Endothelial cell of umbilical vein (primary cell): ENCODE measurements around the gene CAMTA1. TPM values are rescaled to one million over a fixed set of nuclear protein-coding genes. Genes with fewer than 3 reads are reported as not detected.

Source experiments
- BruUV-seq: library from RNA; stranded (reverse); fragments of 400-500 nt; replicated peaks from 2 replicates; lab custom pipeline; 2021; lab: Mats Ljungman, UMichigan
- CTCF ChIA-PET: fragments of 300-600, 350-600 bp; sonication (Branson Sonifier 250); formaldehyde crosslinking; loops from one replicate; lab custom pipeline; 2021; ENCODE audit warnings: antibody characterized with exemption, inconsistent platforms; lab: Charles Lee
- POLR2A ChIA-PET: fragments of 300-600, 350-600 bp; sonication (Branson Sonifier 250); formaldehyde crosslinking; loops from one replicate; lab custom pipeline; 2021; ENCODE audit warnings: antibody characterized with exemption, inconsistent platforms; lab: Charles Lee
- DNase-seq: peaks from one replicate; pipeline ENCODE4 v3.0.0-alpha.2; 2011; ENCODE audit warnings: low read depth, low spot score
- FAIRE-seq: peaks from 2 replicates; lab custom pipeline; 2011; peaks lifted over from hg19 to GRCh38; lab: Jason Lieb, UNC
- H2AFZ ChIP-seq: 2 replicates; pipeline ENCODE4 v1.6.0; 2012; ENCODE audit warnings: low read depth, low read length, control low read depth, inconsistent platforms
- H3K27ac ChIP-seq: 2 replicates; pipeline ENCODE4 v1.5.1; 2011; ENCODE audit warnings: low read depth, mild to moderate bottlenecking, control low read depth, low read length, moderate library complexity; ENCODE audit not compliant: insufficient read depth
- H3K27me3 ChIP-seq, 2 experiments: 2 replicates each; pipeline versions ENCODE4 v1.6.0 to v1.6.1; 2011; ENCODE audit warnings: low read length in 2 of 2, mixed read lengths in 1 of 2; ENCODE audit not compliant: control insufficient read depth in 2 of 2, insufficient read depth in 2 of 2
- H3K36me3 ChIP-seq, 2 experiments: 2 replicates in 1 of 2; 3 replicates in 1 of 2; pipeline ENCODE4 v1.5.1; 2011; ENCODE audit warnings: low read length in 2 of 2, mild to moderate bottlenecking in 1 of 2, moderate library complexity in 1 of 2; ENCODE audit not compliant: control insufficient read depth in 2 of 2, insufficient read depth in 2 of 2; ENCODE audit errors: extremely low read depth in 1 of 2
- H3K4me1 ChIP-seq: 3 replicates; pipeline ENCODE4 v1.5.1; 2011; ENCODE audit warnings: mild to moderate bottlenecking, low read length; ENCODE audit not compliant: control insufficient read depth, insufficient read depth; ENCODE audit errors: extremely low read depth
- H3K4me2 ChIP-seq: 2 replicates; pipeline ENCODE4 v1.6.1; 2011; ENCODE audit warnings: low read length, control low read depth, mixed read lengths; ENCODE audit not compliant: insufficient read depth
- H3K4me3 ChIP-seq, 3 experiments: fragments of 200-600 bp in 1 of 3; sonication (generic), shearing (Covaris generic) in 1 of 3; replicated peaks in 1 of 3; 2 replicates each; pipeline ENCODE4 v1.5.1; 2011 to 2016; ENCODE audit warnings: control low read depth in 3 of 3, low read length in 3 of 3, mild to moderate bottlenecking in 2 of 3, inconsistent platforms in 1 of 3, low read depth in 1 of 3, moderate library complexity in 1 of 3; ENCODE audit not compliant: insufficient read depth in 1 of 3
- H3K79me2 ChIP-seq: 2 replicates; pipeline ENCODE4 v1.6.0; 2012; ENCODE audit warnings: low read length, inconsistent platforms; ENCODE audit not compliant: control insufficient read depth, insufficient read depth
- H3K9ac ChIP-seq: replicated peaks from 2 replicates; pipeline ENCODE3; 2011; ENCODE audit warnings: low read length, control low read depth; ENCODE audit not compliant: insufficient read depth; ENCODE audit errors: extremely low read depth
- H3K9me1 ChIP-seq: replicated peaks from 3 replicates; pipeline ENCODE4 v1.6.0; 2011; ENCODE audit warnings: mild to moderate bottlenecking, low read length; ENCODE audit not compliant: control insufficient read depth, insufficient read depth; ENCODE audit errors: extremely low read depth
- H3K9me3 ChIP-seq: replicated peaks from 2 replicates; pipeline ENCODE4 v1.5.1; 2012; ENCODE audit warnings: low read length, inconsistent platforms; ENCODE audit not compliant: control insufficient read depth, insufficient read depth
- H4K20me1 ChIP-seq: replicated peaks from 2 replicates; pipeline ENCODE3; 2011; ENCODE audit warnings: mild to moderate bottlenecking, low read length; ENCODE audit not compliant: control insufficient read depth, insufficient read depth; ENCODE audit errors: extremely low read depth
- EZH2 ChIP-seq: IDR thresholded peaks from 2 replicates; pipeline ENCODE4 v1.6.1; 2012; ENCODE audit warnings: borderline replicate concordance, low read depth, mild to moderate bottlenecking, moderate library complexity, low read length, inconsistent platforms; ENCODE audit not compliant: severe bottlenecking
- FOS ChIP-seq: IDR thresholded peaks from 2 replicates; pipeline ENCODE4 v1.6.1; 2011; ENCODE audit warnings: mild to moderate bottlenecking, low read length, moderate library complexity, borderline replicate concordance; ENCODE audit not compliant: insufficient read depth
- GATA2 ChIP-seq: IDR thresholded peaks from 2 replicates; pipeline ENCODE4 v1.7.0; 2011; ENCODE audit warnings: low read depth, mild to moderate bottlenecking, moderate library complexity, mixed read lengths, low read length; ENCODE audit not compliant: insufficient read length, insufficient read depth
- JUN ChIP-seq: IDR thresholded peaks from 2 replicates; pipeline ENCODE4 v1.6.1; 2011; ENCODE audit warnings: borderline replicate concordance, low read depth; ENCODE audit not compliant: insufficient read length, insufficient read depth
- MYC ChIP-seq: IDR thresholded peaks from one replicate; pipeline ENCODE4 v1.6.1; 2011; ENCODE audit warnings: mild to moderate bottlenecking, low read depth, low read length
- POLR2A ChIP-seq: IDR thresholded peaks from 2 replicates; pipeline ENCODE4 v1.6.1; 2012; ENCODE audit warnings: low read depth, mild to moderate bottlenecking, control low read depth, low read length
- POLR2AphosphoS5 ChIP-seq: IDR thresholded peaks from 2 replicates; pipeline ENCODE4 v1.6.1; 2012; ENCODE audit warnings: low read depth, mild to moderate bottlenecking, control low read depth, low read length, moderate library complexity; ENCODE audit not compliant: insufficient read depth
- dilution Hi-C: fragments of 300-500 bp; cut with MboI; formaldehyde crosslinking; loops from one replicate; pipeline ENCODE4 v1.15.0; 2019; ENCODE audit warnings: low sequenced_read_pairs; ENCODE audit not compliant: extremely low pct_ligation_motif_present
- intact Hi-C: fragments of 100-400 bp; cut with micrococcal nuclease; formaldehyde crosslinking; loops from one replicate; pipeline ENCODE4 v1.10.0; 2022
- polyA plus RNA-seq, 4 experiments: library from polyadenylated mRNA; depleted of rRNA in 3 of 4; stranded (reverse) in 3 of 4; unstranded in 1 of 4; fragments of >200 nt; gene quantifications; 2 replicates each; pipeline versions ENCODE4 v1.2.1 to v1.2.3, GENCODE V29; 2011 to 2012; ENCODE audit warnings: missing spikeins in 1 of 4
- total RNA-seq: library from RNA; stranded (reverse); gene quantifications from 2 replicates; pipeline ENCODE4 v1.2.3, GENCODE V29; 2021
- TF ChIP-seq, protein P1 (sequence below), 2 donors: IDR thresholded peaks; 1 replicate in 1 of 2; 2 replicates in 1 of 2; pipeline ENCODE4 v1.5.1; 2011; ENCODE audit warnings: low read length in 2 of 2, mild to moderate bottlenecking in 2 of 2, moderate library complexity in 2 of 2, control low read depth in 1 of 2, inconsistent platforms in 1 of 2, low read depth in 1 of 2; ENCODE audit not compliant: insufficient read depth in 1 of 2; ENCODE audit errors: extremely low read depth in 1 of 2
- TF ChIP-seq, protein P2 (sequence below): IDR thresholded peaks from 2 replicates; pipeline ENCODE4 v1.6.1; 2011; ENCODE audit not compliant: insufficient read depth, insufficient read length

CAMTA1 gene
- total and polyA plus RNA-seq, 2 donors (not counting 3 experiments of a cell fraction or from before 2014, with no cell fraction given): 50.8 to 92.7 TPM

GRCh38 chr1:7704214-7705047 is 919.2 kb downstream of the CAMTA1 start:
- H3K9me3 ChIP-seq: no peaks in the 10 kb centered on the region
- no peak overlapping the region for H3K9ac ChIP-seq
- peak; percentile 84 for FAIRE-seq
- peaks cover 21 to 31% of the 10 kb centered on the region in 2 experiments for H3K27me3 ChIP-seq
- H3K27ac ChIP-seq: no peak overlapping the region
- H3K4me2 ChIP-seq: no peak overlapping the region
- no peaks in the 10 kb centered on the region for H3K4me1 ChIP-seq
- peak overlapping the region; percentile 62 for H2AFZ ChIP-seq
- no peak for TF ChIP-seq JUN
- TF ChIP-seq GATA2: no peak
- TF ChIP-seq, protein P1, sequence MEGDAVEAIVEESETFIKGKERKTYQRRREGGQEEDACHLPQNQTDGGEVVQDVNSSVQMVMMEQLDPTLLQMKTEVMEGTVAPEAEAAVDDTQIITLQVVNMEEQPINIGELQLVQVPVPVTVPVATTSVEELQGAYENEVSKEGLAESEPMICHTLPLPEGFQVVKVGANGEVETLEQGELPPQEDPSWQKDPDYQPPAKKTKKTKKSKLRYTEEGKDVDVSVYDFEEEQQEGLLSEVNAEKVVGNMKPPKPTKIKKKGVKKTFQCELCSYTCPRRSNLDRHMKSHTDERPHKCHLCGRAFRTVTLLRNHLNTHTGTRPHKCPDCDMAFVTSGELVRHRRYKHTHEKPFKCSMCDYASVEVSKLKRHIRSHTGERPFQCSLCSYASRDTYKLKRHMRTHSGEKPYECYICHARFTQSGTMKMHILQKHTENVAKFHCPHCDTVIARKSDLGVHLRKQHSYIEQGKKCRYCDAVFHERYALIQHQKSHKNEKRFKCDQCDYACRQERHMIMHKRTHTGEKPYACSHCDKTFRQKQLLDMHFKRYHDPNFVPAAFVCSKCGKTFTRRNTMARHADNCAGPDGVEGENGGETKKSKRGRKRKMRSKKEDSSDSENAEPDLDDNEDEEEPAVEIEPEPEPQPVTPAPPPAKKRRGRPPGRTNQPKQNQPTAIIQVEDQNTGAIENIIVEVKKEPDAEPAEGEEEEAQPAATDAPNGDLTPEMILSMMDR (IDR thresholded peaks at IDR 0.05; ENCODE audit: extremely low read depth in 1 of 2, insufficient read depth in 1 of 2, low read depth in 1 of 2, low read length in 2 of 2): no peak
- no peak for TF ChIP-seq MYC
- TF ChIP-seq, protein P2, sequence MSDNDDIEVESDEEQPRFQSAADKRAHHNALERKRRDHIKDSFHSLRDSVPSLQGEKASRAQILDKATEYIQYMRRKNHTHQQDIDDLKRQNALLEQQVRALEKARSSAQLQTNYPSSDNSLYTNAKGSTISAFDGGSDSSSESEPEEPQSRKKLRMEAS: no peak
- no peak for TF ChIP-seq POLR2A
- no peak for TF ChIP-seq FOS
- TF ChIP-seq EZH2: no peak
- TF ChIP-seq POLR2AphosphoS5: no peak
- POLR2A ChIA-PET: interaction anchor here (0.7 kb wide), 1 partner anchor 24 kb away, joined by 4 read pairs; no protein-coding TSS in a partner anchor
- CTCF ChIA-PET: interaction anchor here (0.6 to 3.4 kb wide), 9 partner anchors 10 to 1500 kb away, joined by 3 to 37 read pairs (median 3); no protein-coding TSS in a partner anchor
- dilution Hi-C loops (no loop called here), intact Hi-C loops (loop anchor here (1.0 to 2.0 kb wide), 2 partner anchors 24 to 38 kb away; no protein-coding TSS in a partner anchor)
- H4K20me1 ChIP-seq: no peaks in the 10 kb centered on the region
- H3K79me2 ChIP-seq: no peaks in the 10 kb centered on the region
- peak; percentile 89 for DNase-seq
- no TSS peak for BruUV-seq
- no peaks in the 10 kb centered on the region for H3K9me1 ChIP-seq
- H3K36me3 ChIP-seq: no peaks in the 10 kb centered on the region
- H3K4me3 ChIP-seq: peak overlapping the region in 1 of 3 experiments; percentile 24
